HUES48 (cell line): Measurements from ENCODE around the gene C2CD4A.

Experiments
- H3K27ac ChIP-seq: one replicate; pipeline ENCODE4 v1.7.0; 2013; ENCODE audit warnings: low read depth, low read length, inconsistent platforms
- H3K27me3 ChIP-seq: 2 replicates; pipeline ENCODE4 v1.6.1; 2013; ENCODE audit warnings: mild to moderate bottlenecking, low read length; ENCODE audit not compliant: control insufficient read depth, insufficient read depth
- H3K36me3 ChIP-seq: 2 replicates; pipeline ENCODE4 v1.6.1; 2013; ENCODE audit warnings: low read length; ENCODE audit not compliant: control insufficient read depth, insufficient read depth
- H3K4me1 ChIP-seq: 2 replicates; pipeline ENCODE4 v1.6.1; 2013; ENCODE audit warnings: mild to moderate bottlenecking, low read length; ENCODE audit not compliant: control insufficient read depth, insufficient read depth
- H3K4me3 ChIP-seq: 2 replicates; pipeline ENCODE4 v1.5.1; 2013; ENCODE audit warnings: mild to moderate bottlenecking, low read depth, low read length
- H3K9ac ChIP-seq: 2 replicates; pipeline ENCODE4 v1.6.1; 2013; ENCODE audit warnings: mild to moderate bottlenecking, low read depth, low read length, moderate library complexity
- H3K9me3 ChIP-seq: 2 replicates; pipeline ENCODE4 v1.6.1; 2013; ENCODE audit warnings: low read length; ENCODE audit not compliant: control insufficient read depth, insufficient read depth

C2CD4A gene

GRCh38 chr15:62104846-62105245, 38.1 kb downstream of the C2CD4A start:
- Histone ChIP-seq H3K9me3 (no peaks in the 10 kb centered on the region), H3K4me3 (no peak overlapping the region), H3K4me1 (no peaks in the 10 kb centered on the region), H3K36me3 (no peaks in the 10 kb centered on the region), H3K27ac (no peak overlapping the region), H3K27me3 (no peaks in the 10 kb centered on the region), H3K9ac (no peak overlapping the region)

DNA sequence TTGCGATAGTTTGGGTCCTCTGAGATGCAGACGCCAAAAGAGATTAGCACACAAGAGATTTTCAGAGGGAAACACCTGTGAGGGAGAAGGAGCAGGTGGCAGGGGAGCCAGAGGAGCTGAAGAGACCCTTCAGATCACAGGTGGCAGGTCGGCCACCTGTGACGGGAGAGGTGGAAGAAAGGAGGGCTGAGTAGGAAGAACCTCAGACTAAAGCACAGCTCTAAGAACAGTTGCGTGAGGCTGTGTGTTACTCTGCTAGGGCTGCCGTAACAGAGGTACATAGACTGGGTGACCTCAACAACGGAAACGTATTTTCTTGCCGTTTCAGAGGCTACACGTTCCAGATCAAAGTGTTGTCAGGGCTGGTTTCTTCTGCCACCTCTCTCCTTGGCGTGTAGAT, 38.5 kb downstream of the C2CD4A start:
- no peak overlapping the region for H3K9ac ChIP-seq
- H3K9me3 ChIP-seq: no peaks in the 10 kb centered on the region
- H3K36me3 ChIP-seq: no peaks in the 10 kb centered on the region
- H3K4me3 ChIP-seq: no peak overlapping the region
- H3K27ac ChIP-seq: no peak overlapping the region
- H3K27me3 ChIP-seq: no peaks in the 10 kb centered on the region
- no peaks in the 10 kb centered on the region for H3K4me1 ChIP-seq

GRCh38 chr15:62106096-62106495, 39.3 kb downstream of the C2CD4A start:
- H3K27ac ChIP-seq: no peak overlapping the region
- no peaks in the 10 kb centered on the region for H3K9me3 ChIP-seq
- H3K9ac ChIP-seq: no peak overlapping the region
- H3K27me3 ChIP-seq: no peaks in the 10 kb centered on the region
- H3K36me3 ChIP-seq: no peaks in the 10 kb centered on the region
- H3K4me1 ChIP-seq: no peaks in the 10 kb centered on the region
- H3K4me3 ChIP-seq: no peak overlapping the region

DNA sequence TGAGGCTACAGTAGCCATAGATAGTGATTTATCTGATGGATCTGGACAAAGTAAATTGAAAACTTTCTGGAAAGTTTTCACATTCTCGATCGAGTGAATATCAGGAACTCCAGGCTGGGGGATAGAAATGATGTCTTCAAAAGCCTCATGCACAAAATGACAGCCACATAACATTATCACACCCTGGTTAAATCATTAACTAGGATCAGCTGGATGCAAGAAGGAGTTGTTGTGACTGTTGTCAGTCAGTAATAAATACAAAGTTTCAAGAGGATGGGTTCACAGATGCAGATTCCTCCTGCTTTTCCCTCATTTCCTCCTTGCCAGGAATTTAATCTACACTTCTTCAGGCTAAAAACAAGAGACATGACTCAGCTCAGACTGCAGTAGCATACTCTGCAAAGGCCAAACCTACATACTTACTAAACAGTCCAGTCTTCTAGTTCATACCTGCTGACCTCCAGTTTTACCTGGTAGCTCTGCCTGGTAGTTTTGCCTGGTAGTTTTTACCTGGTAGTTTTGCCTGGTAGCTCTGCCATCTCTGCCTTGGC, 40.9 kb downstream of the C2CD4A start:
- Histone ChIP-seq H3K36me3 (no peaks in the 10 kb centered on the region), H3K4me3 (no peak overlapping the region), H3K4me1 (no peaks in the 10 kb centered on the region), H3K27me3 (no peaks in the 10 kb centered on the region), H3K9ac (no peak overlapping the region), H3K9me3 (no peaks in the 10 kb centered on the region), H3K27ac (no peak overlapping the region)

- Histone ChIP-seq H3K9me3 (no peaks in the 10 kb centered on the region), H3K9ac (no peak overlapping the region), H3K4me3 (no peak overlapping the region), H3K4me1 (no peaks in the 10 kb centered on the region), H3K27ac (no peak overlapping the region), H3K36me3 (no peaks in the 10 kb centered on the region), H3K27me3 (no peaks in the 10 kb centered on the region)
Observed at GRCh38 chr15:62108411-62108810, 41.6 kb downstream of the C2CD4A start.

DNA sequence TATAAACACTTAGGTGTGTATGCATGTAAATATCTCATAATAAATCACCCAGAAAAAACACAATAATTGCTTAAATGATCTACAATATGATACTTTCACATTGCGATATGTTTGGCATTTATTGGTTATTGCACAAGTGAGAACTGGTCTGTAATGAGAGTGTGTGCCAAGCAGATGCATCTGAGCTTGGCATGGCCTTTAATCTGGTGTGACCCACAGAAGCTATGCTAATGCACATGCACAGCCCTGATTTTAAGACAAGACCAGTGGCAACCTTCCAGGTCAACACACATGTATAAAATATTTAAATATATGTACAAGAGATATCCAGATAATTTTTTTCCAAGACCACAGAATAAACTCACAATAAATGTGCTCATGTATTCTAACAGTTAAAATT, 42.7 kb downstream of the C2CD4A start:
- Histone ChIP-seq H3K27ac (no peak overlapping the region), H3K9ac (no peak overlapping the region), H3K4me3 (no peak overlapping the region), H3K9me3 (no peaks in the 10 kb centered on the region), H3K36me3 (no peaks in the 10 kb centered on the region), H3K27me3 (no peaks in the 10 kb centered on the region), H3K4me1 (no peaks in the 10 kb centered on the region)

- Histone ChIP-seq H3K27ac (no peak overlapping the region), H3K4me3 (no peak overlapping the region), H3K27me3 (no peaks in the 10 kb centered on the region), H3K9ac (no peak overlapping the region), H3K9me3 (no peaks in the 10 kb centered on the region), H3K36me3 (no peaks in the 10 kb centered on the region), H3K4me1 (no peaks in the 10 kb centered on the region)
Observed at GRCh38 chr15:62109982-62110851, 43.4 kb downstream of the C2CD4A start.

DNA sequence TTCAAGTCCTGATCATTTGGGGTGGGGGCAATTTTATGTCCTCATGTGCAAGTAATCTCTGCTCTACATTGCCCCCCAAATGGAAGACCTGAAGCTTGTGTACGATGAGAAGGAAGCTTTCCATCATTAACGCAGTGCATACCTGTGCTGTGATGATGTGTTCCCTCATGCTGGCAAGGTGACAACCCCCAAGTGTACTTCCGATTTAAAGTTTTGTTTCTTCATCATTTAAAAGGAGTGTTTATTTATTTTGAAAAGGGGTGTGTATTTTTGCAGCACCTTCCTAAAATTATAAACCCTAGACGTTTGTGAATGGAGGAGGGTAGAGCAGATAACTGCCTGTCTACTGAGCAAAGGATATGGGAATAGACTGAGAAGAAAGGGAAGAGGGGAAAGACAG, 45.3 kb downstream of the C2CD4A start:
- Histone ChIP-seq H3K27ac (no peak overlapping the region), H3K36me3 (no peaks in the 10 kb centered on the region), H3K27me3 (no peaks in the 10 kb centered on the region), H3K4me1 (no peaks in the 10 kb centered on the region), H3K4me3 (no peak overlapping the region), H3K9me3 (no peaks in the 10 kb centered on the region), H3K9ac (no peak overlapping the region)

DNA sequence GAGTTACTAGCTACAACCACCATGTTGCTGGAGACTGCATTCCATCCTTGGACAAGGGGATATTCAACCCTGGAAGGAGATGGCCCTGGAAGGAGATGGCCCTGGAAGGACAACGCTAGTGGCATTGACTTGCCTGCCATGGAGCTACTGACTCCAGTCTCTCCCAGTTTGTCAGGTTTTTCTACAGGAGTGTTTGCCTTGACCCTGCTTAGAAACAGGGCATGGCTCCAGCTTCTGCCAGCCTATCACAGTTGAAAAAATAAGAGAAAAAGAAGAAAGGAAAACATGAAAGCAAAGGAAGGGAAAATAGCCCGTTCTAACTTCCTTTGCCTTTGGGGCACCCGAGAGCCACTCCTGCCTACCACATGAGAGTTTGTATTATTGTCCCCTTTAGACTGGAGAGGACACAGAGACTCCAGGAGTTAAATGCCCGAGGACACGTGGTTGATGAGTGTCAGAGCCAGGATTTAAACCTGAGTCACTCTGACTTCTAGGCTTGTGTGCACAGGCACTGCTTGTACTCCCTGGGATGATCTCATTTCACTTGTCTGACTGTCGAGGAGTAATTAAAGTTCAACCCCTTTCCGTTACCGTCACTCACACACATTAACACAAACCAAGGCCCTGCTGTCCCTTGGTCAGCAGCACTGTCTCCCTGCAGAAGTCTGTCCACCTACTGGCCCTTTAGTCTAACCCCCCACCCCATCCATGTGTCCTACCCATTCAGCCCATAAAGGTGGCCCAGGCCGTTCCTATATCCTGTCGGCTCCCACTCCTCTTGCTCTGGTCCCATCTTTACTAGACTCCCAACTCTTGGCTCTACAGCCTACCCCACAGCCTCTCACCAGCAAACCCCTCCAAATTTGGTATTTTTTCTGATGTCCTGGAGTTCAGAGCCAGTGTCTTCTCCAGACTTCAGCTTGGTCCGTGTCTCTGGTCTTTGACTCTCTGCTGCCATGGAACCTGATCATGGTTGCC, 46.1 kb downstream of the C2CD4A start:
- H3K4me1 ChIP-seq: no peaks in the 10 kb centered on the region
- no peak overlapping the region for H3K27ac ChIP-seq
- H3K9me3 ChIP-seq: no peaks in the 10 kb centered on the region
- no peaks in the 10 kb centered on the region for H3K27me3 ChIP-seq
- no peaks in the 10 kb centered on the region for H3K36me3 ChIP-seq
- H3K9ac ChIP-seq: no peak overlapping the region
- no peak overlapping the region for H3K4me3 ChIP-seq

DNA sequence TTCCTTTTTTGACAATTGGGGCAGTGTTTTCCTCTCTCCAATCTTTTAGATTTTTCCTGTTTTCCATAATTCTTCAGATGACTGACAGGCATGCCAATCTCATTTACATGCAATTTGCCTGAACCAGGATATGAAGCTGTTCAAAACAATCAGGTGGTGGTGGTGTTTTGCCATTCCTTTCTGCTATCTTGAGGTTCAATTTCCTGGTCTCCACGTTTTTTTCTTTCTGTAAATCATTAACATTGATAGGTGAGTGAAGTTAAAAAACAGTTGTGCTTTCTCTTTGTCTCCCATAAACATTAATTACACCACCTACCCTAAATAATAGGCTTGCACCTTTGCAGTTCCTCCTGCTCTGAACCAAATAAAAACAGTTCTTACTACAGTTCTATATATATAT, 49.1 kb downstream of the C2CD4A start:
- Histone ChIP-seq H3K36me3 (no peaks in the 10 kb centered on the region), H3K9me3 (no peaks in the 10 kb centered on the region), H3K27me3 (no peaks in the 10 kb centered on the region), H3K4me3 (no peak overlapping the region), H3K9ac (no peak overlapping the region), H3K4me1 (peaks cover 6% of the 10 kb centered on the region; the same call in 1 of the 2 replicates), H3K27ac (no peak overlapping the region)
